Vagina (tissue), 2 donors: ENCODE data around the gene ACVR1.

ENCODE experiments used
- POLR2A ChIP-seq, 2 donors: fragments of 450-650 bp; IDR thresholded peaks; one replicate each; pipeline ENCODE4 v1.6.1; 2017; ENCODE audit warnings: antibody characterized with exemption in 2 of 2, mild to moderate bottlenecking in 2 of 2, moderate library complexity in 2 of 2
- TF ChIP-seq, protein P1 (sequence below), 3 experiments: fragments of 450-650 bp in 2 of 3; fragments of 200-600 bp in 1 of 3; sonication (generic) in 1 of 3; IDR thresholded peaks; one replicate each; pipeline ENCODE4 v1.5.1; 2017 to 2019; ENCODE audit warnings: antibody characterized with exemption in 3 of 3, mild to moderate bottlenecking in 2 of 3, moderate library complexity in 2 of 3

DNA sequence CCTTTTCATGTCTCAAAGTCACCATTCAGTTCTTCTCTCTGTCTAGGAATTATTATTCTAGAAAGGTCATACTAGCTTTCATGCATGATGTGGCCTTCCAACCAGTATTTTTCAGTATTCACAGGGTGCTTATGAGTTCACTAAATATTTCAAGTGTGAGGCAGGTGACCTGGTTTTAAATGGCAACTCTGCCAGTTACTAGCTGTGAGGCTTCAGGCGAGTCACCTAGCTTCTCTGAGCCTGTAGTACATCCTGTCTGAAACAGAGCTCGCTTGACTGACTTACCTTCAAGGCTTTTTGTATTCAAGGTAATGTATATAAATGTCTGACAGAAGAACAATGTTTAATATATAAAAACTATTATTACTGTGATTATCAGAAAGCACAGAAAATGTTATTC lies 19.4 kb upstream of the ACVR1 start:
- TF ChIP-seq, protein P1, sequence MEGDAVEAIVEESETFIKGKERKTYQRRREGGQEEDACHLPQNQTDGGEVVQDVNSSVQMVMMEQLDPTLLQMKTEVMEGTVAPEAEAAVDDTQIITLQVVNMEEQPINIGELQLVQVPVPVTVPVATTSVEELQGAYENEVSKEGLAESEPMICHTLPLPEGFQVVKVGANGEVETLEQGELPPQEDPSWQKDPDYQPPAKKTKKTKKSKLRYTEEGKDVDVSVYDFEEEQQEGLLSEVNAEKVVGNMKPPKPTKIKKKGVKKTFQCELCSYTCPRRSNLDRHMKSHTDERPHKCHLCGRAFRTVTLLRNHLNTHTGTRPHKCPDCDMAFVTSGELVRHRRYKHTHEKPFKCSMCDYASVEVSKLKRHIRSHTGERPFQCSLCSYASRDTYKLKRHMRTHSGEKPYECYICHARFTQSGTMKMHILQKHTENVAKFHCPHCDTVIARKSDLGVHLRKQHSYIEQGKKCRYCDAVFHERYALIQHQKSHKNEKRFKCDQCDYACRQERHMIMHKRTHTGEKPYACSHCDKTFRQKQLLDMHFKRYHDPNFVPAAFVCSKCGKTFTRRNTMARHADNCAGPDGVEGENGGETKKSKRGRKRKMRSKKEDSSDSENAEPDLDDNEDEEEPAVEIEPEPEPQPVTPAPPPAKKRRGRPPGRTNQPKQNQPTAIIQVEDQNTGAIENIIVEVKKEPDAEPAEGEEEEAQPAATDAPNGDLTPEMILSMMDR (IDR thresholded peaks at IDR 0.05) = no peak
- no peak for TF ChIP-seq POLR2A (IDR thresholded peaks at IDR 0.05)
